CD4-positive, CD25-positive, alpha-beta regulatory T cell (primary cell): ENCODE data around the gene LPGAT1. TPM values are rescaled to one million over a fixed set of nuclear protein-coding genes. Genes with fewer than 3 reads are reported as not detected.
"Not testable (repeated sequence)": the region's sequence is repeated elsewhere in the genome, so short reads cannot be mapped to it uniquely, and the experiment has no call there.

Source experiments
- ATAC-seq, 2 donors: fragments of 150-1000 bp; cut with Tn5 transposase; one replicate each; pipeline ENCODE4 v1.10.0; 2021; ENCODE audit warnings: low read depth in 2 of 2, moderate number of reproducible peaks in 2 of 2, moderate library complexity in 1 of 2
- DNase-seq, 3 donors: peaks; one replicate each; pipeline versions ENCODE4 v3.0.0 to v3.0.0-alpha.2; 2012 to 2022; ENCODE audit warnings: mixed read lengths in 1 of 3
- H3K27ac ChIP-seq: one replicate; pipeline ENCODE4 v1.7.0; 2013; ENCODE audit warnings: mild to moderate bottlenecking, low read length; ENCODE audit not compliant: insufficient read depth, poor library complexity, severe bottlenecking
- H3K27me3 ChIP-seq: one replicate; pipeline ENCODE4 v1.7.0; 2013; ENCODE audit warnings: low read length; ENCODE audit not compliant: control insufficient read depth, insufficient read depth
- H3K36me3 ChIP-seq: one replicate; pipeline ENCODE4 v1.7.0; 2013; ENCODE audit warnings: mild to moderate bottlenecking, low read length, moderate library complexity; ENCODE audit not compliant: control insufficient read depth, insufficient read depth
- H3K4me1 ChIP-seq: 2 replicates; pipeline ENCODE4 v1.7.0; 2013; ENCODE audit warnings: mild to moderate bottlenecking, low read length; ENCODE audit not compliant: insufficient read depth, control insufficient read depth, poor library complexity, severe bottlenecking
- H3K4me3 ChIP-seq: one replicate; pipeline ENCODE4 v1.7.0; 2013; ENCODE audit warnings: low read depth, mild to moderate bottlenecking, low read length, moderate library complexity
- H3K9me3 ChIP-seq, 2 experiments: 1 replicate in 1 of 2; 2 replicates in 1 of 2; pipeline ENCODE4 v1.7.0; 2013; ENCODE audit warnings: low read length in 2 of 2, mild to moderate bottlenecking in 1 of 2, moderate library complexity in 1 of 2; ENCODE audit not compliant: control insufficient read depth in 2 of 2
- H3K27ac Mint-ChIP-seq, 3 donors: one replicate each; pipeline ENCODE4 v1.8.0; 2020 to 2022; ENCODE audit warnings: mild to moderate bottlenecking in 3 of 3, mixed read lengths in 3 of 3, moderate library complexity in 2 of 3
- H3K27me3 Mint-ChIP-seq: one replicate; pipeline ENCODE4 v1.8.0; 2022; ENCODE audit warnings: mild to moderate bottlenecking, mixed read lengths
- H3K36me3 Mint-ChIP-seq: one replicate; pipeline ENCODE4 v1.8.0; 2020; ENCODE audit warnings: mixed read lengths
- H3K4me1 Mint-ChIP-seq, 4 donors: one replicate each; pipeline ENCODE4 v1.8.0; 2020 to 2022; ENCODE audit warnings: mixed read lengths in 4 of 4, mild to moderate bottlenecking in 1 of 4
- H3K4me3 Mint-ChIP-seq, 4 donors: one replicate each; pipeline ENCODE4 v1.8.0; 2020 to 2022; ENCODE audit warnings: mild to moderate bottlenecking in 4 of 4, mixed read lengths in 4 of 4, moderate library complexity in 3 of 4
- H3K9me3 Mint-ChIP-seq, 7 donors: one replicate each; pipeline ENCODE4 v1.8.0; 2020 to 2022; ENCODE audit warnings: mixed read lengths in 7 of 7, mild to moderate bottlenecking in 3 of 7, moderate library complexity in 2 of 7
- polyA plus RNA-seq, 4 donors: library from polyadenylated mRNA; unstranded; fragments of 300-500 nt; fragmentation: Illumina TruSeq; gene quantifications; one replicate each; pipeline ENCODE4 v1.2.3, GENCODE V29; 2021
- total RNA-seq: library from RNA; stranded (reverse); gene quantifications from one replicate; pipeline ENCODE4 v1.2.3, GENCODE V29; 2022

Gene LPGAT1
- total and polyA plus RNA-seq, 5 donors from 2014 or later: 6.8 to 24.1 (median 7.8) TPM

- Histone ChIP-seq H3K9me3 (no peaks in the 10 kb centered on the region), H3K27me3 (no peaks in the 10 kb centered on the region), H3K4me3 (no peak overlapping the region), H3K27ac (no peak overlapping the region), H3K36me3 (no peaks in the 10 kb centered on the region), H3K4me1 (peaks cover under 1% of the 10 kb centered on the region)
- no peak overlapping the region for H3K4me3 Mint-ChIP-seq
- no peaks in the 10 kb centered on the region for H3K36me3 Mint-ChIP-seq
- H3K4me1 Mint-ChIP-seq: no peaks in the 10 kb centered on the region
- ATAC-seq: no peak
- H3K27me3 Mint-ChIP-seq: peaks cover 5% of the 10 kb centered on the region
- no peaks in the 10 kb centered on the region for H3K9me3 Mint-ChIP-seq
- no peak overlapping the region for H3K27ac Mint-ChIP-seq
- DNase-seq: no peak
Observed at GRCh38 chr1:211703812-211704537, 126.6 kb downstream of the LPGAT1 start.

- no peak overlapping the region for H3K4me3 ChIP-seq
- no peak overlapping the region for H3K4me3 Mint-ChIP-seq
- no peaks in the 10 kb centered on the region for H3K36me3 Mint-ChIP-seq
- no peaks in the 10 kb centered on the region for H3K9me3 Mint-ChIP-seq
- no peak overlapping the region for H3K27ac Mint-ChIP-seq
- H3K27me3 ChIP-seq: no peaks in the 10 kb centered on the region
- ATAC-seq (no peak), DNase-seq (no peak)
- H3K4me1 ChIP-seq: peaks cover 8% of the 10 kb centered on the region
- peaks cover 5% of the 10 kb centered on the region for H3K27me3 Mint-ChIP-seq
- H3K27ac ChIP-seq: no peak overlapping the region
- H3K36me3 ChIP-seq: no peaks in the 10 kb centered on the region
- H3K4me1 Mint-ChIP-seq: peaks cover 0 to 9% (median 4%) of the 10 kb centered on the region in 4 donors
- H3K9me3 ChIP-seq: no peaks in the 10 kb centered on the region
Observed at GRCh38 chr1:211701733-211702132, 128.8 kb downstream of the LPGAT1 start.

- no peaks in the 10 kb centered on the region for H3K27me3 ChIP-seq
- H3K9me3 Mint-ChIP-seq: no peaks in the 10 kb centered on the region
- H3K27me3 Mint-ChIP-seq: peaks cover 5% of the 10 kb centered on the region
- no peak overlapping the region for H3K27ac ChIP-seq
- H3K36me3 ChIP-seq: no peaks in the 10 kb centered on the region
- no peak overlapping the region for H3K4me3 ChIP-seq
- ATAC-seq: no peak
- H3K27ac Mint-ChIP-seq: no peak overlapping the region
- peaks cover 8% of the 10 kb centered on the region for H3K4me1 ChIP-seq
- H3K4me3 Mint-ChIP-seq: peak overlapping the region in 1 of 4 donors; percentile 68
- H3K4me1 Mint-ChIP-seq: peaks cover 0 to 12% (median 4%) of the 10 kb centered on the region in 4 donors
- H3K36me3 Mint-ChIP-seq: no peaks in the 10 kb centered on the region
- DNase-seq: no peak
- no peaks in the 10 kb centered on the region for H3K9me3 ChIP-seq
Observed at GRCh38 chr1:211699059-211699458, 131.5 kb downstream of the LPGAT1 start.

- Mint-ChIP-seq H3K4me1 (peaks cover 0 to 12% (median 4%) of the 10 kb centered on the region in 4 donors), H3K9me3 (no peaks in the 10 kb centered on the region), H3K27me3 (peaks cover 5% of the 10 kb centered on the region), H3K27ac (peak overlapping the region in 2 of 3 donors; percentile 14 to 55), H3K36me3 (no peaks in the 10 kb centered on the region), H3K4me3 (peak overlapping the region in 2 of 4 donors; percentile 68)
- Histone ChIP-seq H3K36me3 (no peaks in the 10 kb centered on the region), H3K9me3 (no peaks in the 10 kb centered on the region), H3K4me3 (peak overlapping the region; percentile 43), H3K4me1 (peaks cover 8% of the 10 kb centered on the region), H3K27ac (no peak overlapping the region), H3K27me3 (no peaks in the 10 kb centered on the region)
- DNase-seq (peak; percentile 56 to 76 (median 70)), ATAC-seq (peak; percentile 88)
Observed at GRCh38 chr1:211698161-211699026, 132.2 kb downstream of the LPGAT1 start.

- DNase-seq (no peak), ATAC-seq (peak in 1 of 2 donors; percentile 13)
- Histone ChIP-seq H3K27ac (no peak overlapping the region), H3K9me3 (no peaks in the 10 kb centered on the region), H3K4me1 (peaks cover 8% of the 10 kb centered on the region), H3K36me3 (no peaks in the 10 kb centered on the region), H3K27me3 (no peaks in the 10 kb centered on the region), H3K4me3 (no peak overlapping the region)
- peak overlapping the region in 1 of 3 donors; percentile 43 for H3K27ac Mint-ChIP-seq
- peak overlapping the region in 1 of 4 donors; percentile 48 for H3K4me3 Mint-ChIP-seq
- peaks cover 5% of the 10 kb centered on the region for H3K27me3 Mint-ChIP-seq
- H3K36me3 Mint-ChIP-seq: no peaks in the 10 kb centered on the region
- no peaks in the 10 kb centered on the region for H3K9me3 Mint-ChIP-seq
- H3K4me1 Mint-ChIP-seq: peaks cover 0 to 12% (median 4%) of the 10 kb centered on the region in 4 donors
Observed at GRCh38 chr1:211697356-211697755, 133.2 kb downstream of the LPGAT1 start.

GRCh38 chr1:211695135-211695816 is 135.3 kb downstream of the LPGAT1 start:
- no peak overlapping the region for H3K4me3 ChIP-seq
- DNase-seq (no peak), ATAC-seq (peak in 1 of 2 donors; percentile 6)
- Mint-ChIP-seq H3K27me3 (peaks cover under 1% of the 10 kb centered on the region), H3K4me3 (no peak overlapping the region), H3K9me3 (no peaks in the 10 kb centered on the region), H3K36me3 (no peaks in the 10 kb centered on the region), H3K27ac (peak overlapping the region in 1 of 3 donors; percentile 71), H3K4me1 (peaks cover 0 to 12% (median 4%) of the 10 kb centered on the region in 4 donors)
- H3K27me3 ChIP-seq: no peaks in the 10 kb centered on the region
- H3K9me3 ChIP-seq: no peaks in the 10 kb centered on the region
- H3K36me3 ChIP-seq: no peaks in the 10 kb centered on the region
- H3K27ac ChIP-seq: no peak overlapping the region
- H3K4me1 ChIP-seq: peaks cover 8% of the 10 kb centered on the region

- peaks cover 0 to 12% (median 4%) of the 10 kb centered on the region in 4 donors for H3K4me1 Mint-ChIP-seq
- not testable (repeated sequence) for H3K27me3 ChIP-seq, ATAC-seq, H3K27ac Mint-ChIP-seq, H3K36me3 Mint-ChIP-seq, H3K4me1 ChIP-seq, H3K9me3 ChIP-seq, H3K27me3 Mint-ChIP-seq, H3K9me3 Mint-ChIP-seq, H3K4me3 Mint-ChIP-seq, H3K27ac ChIP-seq, H3K36me3 ChIP-seq, DNase-seq, H3K4me3 ChIP-seq
Observed at GRCh38 chr1:211693911-211694310, 136.7 kb downstream of the LPGAT1 start.
